ENCODE results near the gene ATG7.
A peak's percentile ranks its signal among the peaks of the same experiment; 100 is the strongest.

- TF ChIP-seq, protein P1, sequence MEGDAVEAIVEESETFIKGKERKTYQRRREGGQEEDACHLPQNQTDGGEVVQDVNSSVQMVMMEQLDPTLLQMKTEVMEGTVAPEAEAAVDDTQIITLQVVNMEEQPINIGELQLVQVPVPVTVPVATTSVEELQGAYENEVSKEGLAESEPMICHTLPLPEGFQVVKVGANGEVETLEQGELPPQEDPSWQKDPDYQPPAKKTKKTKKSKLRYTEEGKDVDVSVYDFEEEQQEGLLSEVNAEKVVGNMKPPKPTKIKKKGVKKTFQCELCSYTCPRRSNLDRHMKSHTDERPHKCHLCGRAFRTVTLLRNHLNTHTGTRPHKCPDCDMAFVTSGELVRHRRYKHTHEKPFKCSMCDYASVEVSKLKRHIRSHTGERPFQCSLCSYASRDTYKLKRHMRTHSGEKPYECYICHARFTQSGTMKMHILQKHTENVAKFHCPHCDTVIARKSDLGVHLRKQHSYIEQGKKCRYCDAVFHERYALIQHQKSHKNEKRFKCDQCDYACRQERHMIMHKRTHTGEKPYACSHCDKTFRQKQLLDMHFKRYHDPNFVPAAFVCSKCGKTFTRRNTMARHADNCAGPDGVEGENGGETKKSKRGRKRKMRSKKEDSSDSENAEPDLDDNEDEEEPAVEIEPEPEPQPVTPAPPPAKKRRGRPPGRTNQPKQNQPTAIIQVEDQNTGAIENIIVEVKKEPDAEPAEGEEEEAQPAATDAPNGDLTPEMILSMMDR (IDR thresholded peaks at IDR 0.05): no peak
- TF ChIP-seq POLR2A (IDR thresholded peaks at IDR 0.05): peak; percentile 90
Observed at GRCh38 chr3:11271986-11272904, at the start of gene ATG7.
